HFFc6 (cell line): ENCODE measurements around the gene DNAH1. TPM values are rescaled to one million over a fixed set of nuclear protein-coding genes. Genes with fewer than 3 reads are reported as not detected.

Experiments
- DNase-seq: peaks from one replicate; pipeline ENCODE4 v3.0.0-alpha.2; 2018
- H3K27ac Mint-ChIP-seq: 2 replicates; pipeline ENCODE4 v1.8.0; 2020; ENCODE audit warnings: mild to moderate bottlenecking, mixed read lengths
- H3K27me3 Mint-ChIP-seq: 2 replicates; pipeline ENCODE4 v1.8.0; 2021; ENCODE audit warnings: mild to moderate bottlenecking, moderate library complexity, mixed read lengths; ENCODE audit not compliant: insufficient read depth
- H3K36me3 Mint-ChIP-seq: 2 replicates; pipeline ENCODE4 v1.8.0; 2021; ENCODE audit warnings: low read depth, mixed read lengths
- H3K4me1 Mint-ChIP-seq: 2 replicates; pipeline ENCODE4 v1.8.0; 2020; ENCODE audit warnings: low read depth, mixed read lengths
- H3K4me3 Mint-ChIP-seq: 2 replicates; pipeline ENCODE4 v1.8.0; 2020; ENCODE audit warnings: mild to moderate bottlenecking, moderate library complexity, mixed read lengths
- H3K9me3 Mint-ChIP-seq: 2 replicates; pipeline ENCODE4 v1.8.0; 2020; ENCODE audit warnings: mild to moderate bottlenecking, mixed read lengths
- total RNA-seq, 6 experiments: library from RNA; stranded (reverse); fragmentation: NEBNext Ultra II Directional; extraction: Animal tissue kit (Norgen Biotek cat#: 25700); gene quantifications; 2 replicates in 1 of 6; 3 replicates in 5 of 6; pipeline ENCODE4 v1.2.3, GENCODE V29; 2021
- TF ChIP-seq, protein P1 (sequence below): fragments of 200-600 bp; sonication (generic); IDR thresholded peaks from 2 replicates; pipeline ENCODE4 v1.5.0; 2021; ENCODE audit warnings: antibody characterized with exemption, mild to moderate bottlenecking

DNAH1 gene
- total RNA-seq, 6 experiments from 2014 or later, result 1.4 to 2.1 (median 1.8) TPM

DNA sequence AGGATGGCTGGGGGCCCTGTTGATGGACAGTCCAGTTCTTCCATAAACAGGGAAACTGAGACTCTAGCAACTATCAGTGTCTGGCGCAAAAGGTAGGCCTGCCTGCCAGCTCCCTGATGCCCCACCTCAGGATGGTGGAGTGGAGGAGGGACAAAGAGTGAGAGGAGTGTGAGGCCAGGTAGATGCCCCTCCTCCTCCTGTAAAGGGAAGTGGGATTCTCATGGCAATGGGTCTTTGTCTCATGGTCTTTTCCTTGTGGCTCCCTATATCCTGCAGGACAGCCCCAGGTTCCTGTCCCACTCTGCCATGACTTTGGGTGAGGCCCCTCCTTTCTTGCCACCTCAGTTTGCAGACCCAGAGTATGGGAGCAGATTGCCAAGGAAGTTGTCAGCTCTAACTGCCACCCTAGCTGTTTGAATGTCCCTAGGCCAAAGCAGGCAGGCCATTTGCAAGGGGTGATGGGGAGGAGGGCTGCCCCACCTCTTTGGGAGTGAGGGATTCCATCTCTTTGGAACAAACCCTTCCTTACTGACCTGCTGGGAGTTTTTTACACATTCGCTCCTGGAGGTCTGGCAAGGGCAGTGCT lies 2.8 kb upstream of the DNAH1 start:
- Mint-ChIP-seq H3K4me3 (no peak overlapping the region), H3K36me3 (0 out of 2 replicates have a peak, but pooled peaks cover 3% of the 10 kb centered on the region), H3K9me3 (no peaks in the 10 kb centered on the region), H3K27me3 (peaks cover 3% of the 10 kb centered on the region; the same call in 1 of the 2 replicates), H3K27ac (no peak overlapping the region; the same call in 1 of the 2 replicates), H3K4me1 (peaks cover 19% of the 10 kb centered on the region)
- TF ChIP-seq, protein P1, sequence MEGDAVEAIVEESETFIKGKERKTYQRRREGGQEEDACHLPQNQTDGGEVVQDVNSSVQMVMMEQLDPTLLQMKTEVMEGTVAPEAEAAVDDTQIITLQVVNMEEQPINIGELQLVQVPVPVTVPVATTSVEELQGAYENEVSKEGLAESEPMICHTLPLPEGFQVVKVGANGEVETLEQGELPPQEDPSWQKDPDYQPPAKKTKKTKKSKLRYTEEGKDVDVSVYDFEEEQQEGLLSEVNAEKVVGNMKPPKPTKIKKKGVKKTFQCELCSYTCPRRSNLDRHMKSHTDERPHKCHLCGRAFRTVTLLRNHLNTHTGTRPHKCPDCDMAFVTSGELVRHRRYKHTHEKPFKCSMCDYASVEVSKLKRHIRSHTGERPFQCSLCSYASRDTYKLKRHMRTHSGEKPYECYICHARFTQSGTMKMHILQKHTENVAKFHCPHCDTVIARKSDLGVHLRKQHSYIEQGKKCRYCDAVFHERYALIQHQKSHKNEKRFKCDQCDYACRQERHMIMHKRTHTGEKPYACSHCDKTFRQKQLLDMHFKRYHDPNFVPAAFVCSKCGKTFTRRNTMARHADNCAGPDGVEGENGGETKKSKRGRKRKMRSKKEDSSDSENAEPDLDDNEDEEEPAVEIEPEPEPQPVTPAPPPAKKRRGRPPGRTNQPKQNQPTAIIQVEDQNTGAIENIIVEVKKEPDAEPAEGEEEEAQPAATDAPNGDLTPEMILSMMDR, result no peak
- no peak for DNase-seq

DNA sequence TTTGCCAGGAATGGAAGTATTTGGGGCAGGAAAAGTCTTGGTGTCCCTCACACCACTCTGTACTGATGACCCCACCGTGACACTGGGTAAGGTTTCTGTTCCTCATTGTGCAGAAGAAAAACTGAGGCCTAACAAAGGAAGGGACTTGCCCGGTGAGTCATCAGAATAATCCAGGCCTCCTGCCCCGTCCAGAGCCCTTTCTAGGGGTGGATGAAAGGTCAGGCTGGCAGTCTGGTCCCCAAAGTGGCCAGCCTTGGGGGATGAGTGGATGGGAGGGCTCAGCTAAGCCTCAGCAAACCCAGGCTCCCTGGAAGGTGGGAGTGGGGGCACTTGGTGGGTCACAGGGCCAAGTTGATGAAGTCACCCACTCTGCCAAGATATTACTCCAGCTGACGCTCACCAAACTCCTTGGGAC lies 2.3 kb upstream of the DNAH1 start:
- no peaks in the 10 kb centered on the region for H3K9me3 Mint-ChIP-seq
- DNase-seq, result no peak
- peaks cover 19% of the 10 kb centered on the region for H3K4me1 Mint-ChIP-seq
- H3K36me3 Mint-ChIP-seq, result 0 out of 2 replicates have a peak, but pooled peaks cover 3% of the 10 kb centered on the region
- H3K27me3 Mint-ChIP-seq, result peaks cover 3% of the 10 kb centered on the region; the same call in 1 of the 2 replicates
- H3K27ac Mint-ChIP-seq, result no peak overlapping the region; the same call in 1 of the 2 replicates
- TF ChIP-seq, protein P1, result no peak
- no peak overlapping the region for H3K4me3 Mint-ChIP-seq

DNA sequence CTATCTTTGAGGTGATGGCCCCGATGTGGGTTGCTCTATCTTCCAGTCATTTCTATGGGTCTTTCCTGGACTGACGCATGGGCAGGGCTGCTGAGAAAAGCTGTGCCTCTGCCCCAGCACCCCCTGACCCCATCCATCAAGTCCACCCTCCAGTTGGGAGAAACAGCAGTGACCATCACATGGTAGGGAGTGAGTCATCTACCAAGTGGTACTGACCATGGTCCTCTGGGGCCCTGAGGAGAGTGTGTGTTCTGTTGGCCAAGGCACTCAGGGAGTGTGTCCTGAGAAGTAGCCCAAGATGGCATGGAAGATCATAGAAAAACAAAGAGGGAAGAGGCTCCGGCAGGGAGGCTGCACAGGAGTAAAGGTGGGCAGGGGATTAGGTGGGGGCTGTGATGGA lies 1.6 kb upstream of the DNAH1 start:
- H3K36me3 Mint-ChIP-seq, result 0 out of 2 replicates have a peak, but pooled peaks cover 3% of the 10 kb centered on the region
- H3K27ac Mint-ChIP-seq, result no peak overlapping the region
- peaks cover 19% of the 10 kb centered on the region for H3K4me1 Mint-ChIP-seq
- H3K4me3 Mint-ChIP-seq, result no peak overlapping the region
- H3K27me3 Mint-ChIP-seq, result peaks cover 1% of the 10 kb centered on the region; the same call in 1 of the 2 replicates
- TF ChIP-seq, protein P1, result no peak
- H3K9me3 Mint-ChIP-seq, result no peaks in the 10 kb centered on the region
- no peak for DNase-seq

DNA sequence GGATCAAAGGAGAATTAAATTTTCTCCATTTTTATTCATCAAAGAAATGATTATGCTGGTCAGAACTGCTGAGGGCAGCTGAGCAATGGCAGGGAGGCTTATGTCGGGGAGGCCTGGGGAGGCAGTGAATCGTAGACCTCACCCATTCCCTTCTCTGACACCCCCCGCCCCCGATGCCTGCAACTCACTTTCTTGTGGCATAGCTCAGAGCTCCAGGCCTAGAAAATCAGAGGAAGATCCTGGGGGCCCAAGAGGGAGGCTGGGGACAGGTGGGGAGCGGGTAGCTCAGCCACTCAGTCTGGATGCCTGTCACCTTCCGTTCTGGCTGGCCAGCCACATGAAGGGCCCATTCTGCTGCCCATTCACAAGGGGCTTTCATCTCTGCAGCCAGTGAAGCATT lies 1.1 kb upstream of the DNAH1 start:
- TF ChIP-seq, protein P1, result no peak
- Mint-ChIP-seq H3K27ac (no peak overlapping the region), H3K36me3 (0 out of 2 replicates have a peak, but pooled peaks cover under 1% of the 10 kb centered on the region), H3K27me3 (peaks cover 1% of the 10 kb centered on the region; the same call in 1 of the 2 replicates), H3K9me3 (no peaks in the 10 kb centered on the region), H3K4me1 (peaks cover 19% of the 10 kb centered on the region), H3K4me3 (no peak overlapping the region)
- DNase-seq, result no peak

DNA sequence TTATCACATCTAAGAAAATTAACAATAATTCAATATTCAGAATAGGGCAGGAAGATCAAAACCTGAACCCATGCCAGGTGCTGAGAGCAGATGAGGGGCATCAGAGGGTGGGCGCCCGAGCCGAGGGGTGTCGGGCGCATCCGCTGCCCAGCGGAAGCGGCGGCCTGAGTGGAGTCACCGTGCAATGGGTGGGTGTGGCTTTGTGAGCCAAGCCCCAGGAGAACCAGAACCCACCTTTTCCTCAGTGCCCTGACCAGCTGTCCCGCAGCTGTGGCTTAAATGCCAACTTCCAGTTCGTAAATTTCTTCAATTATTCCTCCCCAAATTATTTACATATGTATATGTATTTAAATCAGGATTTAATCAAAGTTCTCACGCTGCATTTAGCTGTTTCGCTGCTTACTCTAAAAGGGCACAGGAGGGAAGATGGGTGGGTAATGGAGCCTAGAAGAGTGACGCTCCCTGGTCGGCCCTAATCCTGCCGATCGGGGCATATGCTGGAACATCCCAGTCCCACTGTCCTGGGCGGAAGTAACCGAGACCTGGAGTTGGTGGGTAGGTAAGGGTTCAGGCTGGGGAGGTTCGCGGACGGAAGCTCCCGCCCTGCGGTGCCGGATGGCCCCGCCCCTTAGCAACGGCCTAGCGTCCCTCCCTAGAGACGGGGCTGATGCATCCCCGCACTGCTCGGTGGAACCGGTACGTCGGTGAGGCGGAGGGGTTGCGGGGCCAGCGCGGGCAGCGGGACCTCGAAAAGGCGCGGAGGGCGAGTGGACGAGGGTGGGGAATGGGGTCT lies 1.3 kb downstream of the DNAH1 start:
- Mint-ChIP-seq H3K9me3 (no peaks in the 10 kb centered on the region), H3K4me3 (peak overlapping the region; percentile 15; the same call in 1 of the 2 replicates), H3K27ac (no peak overlapping the region), H3K4me1 (peaks cover 19% of the 10 kb centered on the region), H3K27me3 (peaks cover 3% of the 10 kb centered on the region), H3K36me3 (no peaks in the 10 kb centered on the region)
- TF ChIP-seq, protein P1, result no peak
- DNase-seq, result no peak
